COR-L47 (cell line): Measurements from ENCODE around the gene ANXA3.

Experiments used
- DNase-seq: peaks from one replicate; lab custom pipeline; 2025; lab: John Stamatoyannopoulos, UW

Gene ANXA3

DNA sequence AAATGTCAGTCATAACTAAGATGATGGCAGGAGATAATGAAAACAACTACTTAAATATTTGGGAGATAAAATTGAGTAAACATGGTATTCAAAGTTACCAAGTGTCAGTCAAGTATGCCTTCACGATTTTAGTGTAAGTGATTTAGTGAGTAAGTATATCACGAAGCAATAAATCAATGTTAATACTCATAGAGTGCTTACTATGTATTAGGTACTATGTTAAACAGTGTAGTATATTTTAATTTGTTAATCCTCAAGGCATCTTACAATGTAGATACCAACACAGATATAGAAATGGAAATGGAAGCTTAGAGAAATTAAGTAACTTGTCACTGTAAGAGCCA lies 59.6 kb downstream of the ANXA3 start:
- no peak for DNase-seq

- DNase-seq, result peak; percentile 60
Observed at GRCh38 chr4:78612398-78613178, 61.0 kb downstream of the ANXA3 start.

DNA sequence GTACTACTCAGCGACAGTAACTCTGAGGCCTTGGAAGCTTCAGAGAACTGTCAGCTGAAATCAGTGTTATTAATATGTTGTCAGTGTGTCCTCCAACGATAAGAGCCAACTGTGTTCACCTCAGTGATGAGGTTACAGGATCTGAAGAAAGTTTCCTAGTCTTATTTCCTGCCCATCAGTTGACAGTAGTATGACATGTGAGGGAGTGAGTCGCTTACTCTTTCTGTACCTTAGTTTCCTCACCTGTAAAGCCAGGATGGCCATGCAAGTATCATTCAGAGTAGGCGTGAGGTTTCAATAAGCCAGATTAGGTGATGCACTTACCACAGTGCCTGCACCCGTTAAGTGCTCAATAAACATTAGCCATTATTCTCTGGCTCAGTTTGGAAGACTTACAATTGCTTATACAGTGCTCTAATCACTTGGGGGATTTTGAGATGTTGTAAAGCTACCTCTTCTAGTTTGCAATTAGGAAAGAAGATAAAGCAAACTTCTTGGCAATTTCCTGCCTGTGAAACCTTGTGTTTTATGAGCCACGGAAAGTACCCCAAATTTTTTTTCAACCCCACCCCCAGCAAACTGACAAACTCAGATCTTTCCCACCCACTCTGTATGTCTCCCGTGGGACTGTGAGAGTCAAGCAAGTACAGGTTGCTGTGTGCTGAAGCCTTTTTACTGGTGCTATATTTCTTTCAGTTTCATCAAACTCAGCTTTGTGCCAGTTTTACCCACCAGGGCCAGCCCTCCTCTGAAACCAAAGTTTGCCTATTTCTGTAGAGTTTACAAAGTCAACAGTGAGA lies 62.2 kb downstream of the ANXA3 start:
- DNase-seq, result no peak

DNA sequence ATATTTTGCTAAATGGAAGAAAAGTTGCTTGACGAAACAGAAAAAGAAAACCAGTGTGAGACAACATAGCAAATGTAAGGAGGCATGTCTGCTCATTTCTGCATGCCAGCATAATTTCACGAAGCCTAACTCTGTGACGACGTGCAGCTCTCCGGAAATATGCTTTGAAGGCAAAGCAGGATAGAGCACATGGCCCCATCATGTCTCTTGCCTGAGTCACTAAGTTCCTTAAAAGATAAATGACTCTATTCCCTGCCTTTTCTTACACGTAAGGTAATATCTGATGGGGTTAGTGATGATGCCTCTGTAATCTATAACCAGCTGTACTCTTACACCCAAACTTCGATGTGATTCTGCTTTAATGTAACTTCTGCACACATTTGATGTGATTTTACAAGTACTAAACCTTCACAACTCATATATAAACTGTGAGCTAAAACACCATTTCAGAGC lies 64.5 kb downstream of the ANXA3 start:
- DNase-seq, result no peak

GRCh38 chr4:78618436-78618835 lies 66.9 kb downstream of the ANXA3 start:
- DNase-seq, result no peak

GRCh38 chr4:78621395-78621794 lies 69.8 kb downstream of the ANXA3 start:
- DNase-seq, result no peak

DNA sequence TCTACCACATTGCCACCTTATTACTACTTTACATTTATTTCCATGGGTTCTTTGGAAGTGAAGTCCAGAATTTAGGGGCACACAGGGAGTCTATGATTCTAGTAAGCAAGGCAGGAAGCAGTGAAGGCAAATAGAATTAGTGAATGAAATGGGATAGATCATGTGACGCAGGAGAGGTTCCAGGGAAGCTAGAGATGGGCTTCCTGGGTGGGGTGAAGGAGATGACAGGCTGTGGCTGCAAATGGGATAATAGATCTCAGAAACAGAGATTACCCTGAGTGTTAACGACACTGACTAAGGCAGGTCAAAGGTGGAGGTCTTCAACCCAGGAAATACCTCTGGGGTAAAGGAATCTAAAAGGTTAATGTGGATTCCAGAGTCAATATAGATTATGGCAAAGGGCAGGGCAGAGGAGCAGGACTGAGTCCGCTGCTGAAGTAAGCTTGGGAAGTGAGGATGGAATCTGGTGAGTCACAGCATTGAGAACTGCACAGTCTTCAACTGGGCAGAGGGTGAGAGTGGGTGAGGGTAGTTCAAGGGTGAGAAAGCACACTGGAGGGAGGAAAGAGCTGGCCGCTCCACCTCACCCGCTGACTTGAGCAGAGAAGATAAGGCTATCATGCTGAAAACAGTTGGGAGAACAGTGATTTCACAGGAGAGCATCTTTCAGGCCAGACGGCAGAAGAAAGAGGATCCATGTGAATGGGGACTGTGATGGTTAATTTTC lies 70.8 kb downstream of the ANXA3 start:
- DNase-seq, result no peak

DNA sequence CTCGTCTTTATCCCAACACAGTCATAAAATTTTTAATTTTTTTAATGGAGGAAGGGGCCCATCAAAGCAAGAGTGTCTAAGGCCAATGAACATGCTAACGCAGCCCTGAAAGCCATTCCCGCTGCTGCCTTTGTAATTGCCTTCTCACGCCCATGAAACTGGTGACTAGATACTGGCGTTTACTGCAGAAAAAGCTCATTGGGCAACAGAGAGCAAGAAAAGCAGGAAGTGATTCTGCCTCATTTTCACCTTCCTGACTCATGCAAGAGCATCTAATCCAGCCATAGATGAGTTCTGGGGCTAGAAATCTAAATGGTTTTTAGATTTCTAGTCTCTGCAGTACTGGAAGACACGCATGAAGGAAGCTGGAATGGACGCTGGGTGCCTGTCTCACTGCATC lies 72.5 kb downstream of the ANXA3 start:
- DNase-seq, result no peak

DNA sequence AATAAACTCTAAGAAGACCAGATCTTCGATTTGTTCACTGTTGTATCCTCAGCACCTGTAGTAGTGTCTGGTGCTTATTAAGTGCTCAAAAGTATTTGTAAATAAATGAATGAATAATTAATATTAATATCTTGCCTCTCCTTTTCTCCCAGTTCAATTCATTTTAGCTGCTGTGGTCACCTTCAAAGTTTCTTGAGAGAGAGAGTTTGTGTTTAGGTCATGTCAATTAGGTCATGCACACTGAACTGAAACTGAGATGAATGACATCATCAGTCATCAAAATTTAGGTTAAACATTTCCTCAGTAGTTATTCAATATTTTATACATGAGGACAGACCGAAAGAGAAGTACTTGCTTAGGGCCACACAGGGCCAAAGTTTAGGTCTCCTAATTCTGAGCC lies 73.5 kb downstream of the ANXA3 start:
- no peak for DNase-seq

- DNase-seq, result no peak
Observed at GRCh38 chr4:78627046-78627965, 75.7 kb downstream of the ANXA3 start.

DNA sequence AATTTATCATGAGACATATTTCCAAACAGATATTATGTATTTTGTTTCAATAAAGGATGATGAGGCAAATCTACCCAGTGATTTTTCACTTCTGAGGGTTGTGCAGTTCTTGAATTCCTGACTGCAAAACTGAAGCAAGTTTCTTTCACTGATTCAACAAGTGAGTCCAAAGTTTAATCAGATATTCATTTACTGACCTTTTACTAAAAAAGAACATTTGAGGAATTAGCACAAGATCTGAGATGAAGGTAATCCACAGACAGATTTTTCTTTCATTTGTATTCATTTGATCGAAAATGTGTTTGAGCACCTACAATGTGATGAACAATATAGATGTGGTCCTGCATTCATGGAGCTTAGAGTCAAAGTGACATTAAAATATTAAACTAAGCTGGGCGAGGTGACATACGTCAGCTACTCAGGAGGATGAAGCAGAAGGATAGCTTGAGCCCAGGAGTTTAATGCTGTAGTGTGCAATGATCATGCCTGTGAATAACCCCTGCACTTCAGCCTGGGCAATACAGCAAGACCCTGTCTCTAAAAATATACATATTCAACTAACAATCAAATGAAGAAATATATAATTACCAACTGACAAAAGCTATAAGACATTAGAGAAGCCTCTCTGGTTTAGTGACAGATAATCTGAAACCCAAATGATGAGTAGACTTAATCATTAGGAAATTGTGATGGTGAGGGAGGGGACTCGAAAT lies 76.6 kb downstream of the ANXA3 start:
- DNase-seq, result no peak

DNA sequence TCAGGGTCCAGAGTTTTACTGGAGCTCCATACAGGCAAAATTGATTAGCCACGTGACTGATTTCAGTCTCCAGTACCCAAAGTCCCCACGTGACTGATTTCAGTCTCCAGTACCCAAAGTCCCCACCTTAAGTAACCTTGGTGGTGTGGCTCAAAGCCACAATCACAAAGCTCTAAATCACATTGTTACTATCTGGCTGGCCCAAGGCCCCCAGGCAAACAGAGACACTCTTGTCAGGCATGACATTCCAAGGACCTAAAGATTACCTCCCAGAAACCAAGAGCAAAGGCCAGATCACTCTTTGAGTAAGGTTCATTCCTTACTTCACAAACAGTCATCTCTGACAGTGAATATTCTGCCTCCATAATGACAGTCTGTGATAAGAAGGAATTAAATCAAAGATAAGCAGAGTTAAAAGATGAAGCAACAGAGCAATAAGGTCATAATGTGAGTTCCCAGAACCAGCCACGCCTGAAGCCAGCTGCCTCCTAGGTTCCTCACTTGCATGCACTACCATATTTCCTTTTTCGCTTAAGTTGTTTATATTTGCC lies 78.5 kb downstream of the ANXA3 start:
- no peak for DNase-seq

DNA sequence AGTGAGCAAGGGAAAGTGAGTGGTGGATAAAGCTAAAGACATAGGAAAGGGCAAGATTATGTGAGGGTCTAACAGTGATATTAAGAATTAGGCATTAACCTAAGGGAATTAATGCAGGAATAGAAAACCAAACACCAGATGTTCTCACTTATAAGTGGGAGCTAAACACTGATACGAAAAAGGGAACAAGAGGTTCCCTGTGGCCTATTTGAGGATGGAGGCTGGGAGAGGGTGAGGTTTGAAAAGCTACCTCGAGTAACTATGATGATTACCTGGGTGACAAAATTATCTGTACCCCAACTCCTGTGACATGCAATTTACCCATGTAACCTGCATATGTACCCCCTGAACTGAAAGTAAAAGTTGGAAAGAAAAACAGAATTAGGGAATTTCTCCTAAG lies 79.0 kb downstream of the ANXA3 start:
- no peak for DNase-seq

DNA sequence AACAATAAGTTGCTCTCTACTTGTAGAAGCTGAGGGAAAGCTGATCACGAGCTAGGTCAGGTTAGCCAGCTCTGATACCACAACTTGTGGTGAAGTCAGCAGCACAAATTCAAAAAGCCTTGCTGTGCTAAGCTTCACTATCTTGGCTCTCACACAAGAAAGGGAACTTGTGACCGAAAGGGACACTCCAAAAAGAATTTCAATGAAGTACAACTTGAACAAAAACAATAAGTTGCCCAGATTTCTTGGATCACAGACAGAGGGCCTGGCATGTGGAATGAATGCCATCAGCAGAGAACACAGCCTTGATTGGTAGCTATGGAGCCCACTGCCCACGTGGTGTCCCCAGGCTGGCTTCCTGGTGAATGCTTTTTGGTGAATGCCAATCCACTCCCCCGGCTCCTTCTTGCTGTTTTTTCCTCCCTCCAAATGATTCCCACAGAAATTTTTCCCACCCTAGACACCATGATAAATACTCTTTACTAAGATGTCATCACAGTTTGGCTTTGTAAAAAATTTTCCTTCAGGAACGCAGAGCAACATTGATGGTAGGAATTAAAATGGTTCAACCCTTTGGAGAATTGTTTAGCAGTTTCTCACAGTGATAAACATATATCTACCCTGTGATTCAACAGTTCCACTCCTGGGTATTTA lies 82.6 kb downstream of the ANXA3 start:
- DNase-seq, result no peak

DNA sequence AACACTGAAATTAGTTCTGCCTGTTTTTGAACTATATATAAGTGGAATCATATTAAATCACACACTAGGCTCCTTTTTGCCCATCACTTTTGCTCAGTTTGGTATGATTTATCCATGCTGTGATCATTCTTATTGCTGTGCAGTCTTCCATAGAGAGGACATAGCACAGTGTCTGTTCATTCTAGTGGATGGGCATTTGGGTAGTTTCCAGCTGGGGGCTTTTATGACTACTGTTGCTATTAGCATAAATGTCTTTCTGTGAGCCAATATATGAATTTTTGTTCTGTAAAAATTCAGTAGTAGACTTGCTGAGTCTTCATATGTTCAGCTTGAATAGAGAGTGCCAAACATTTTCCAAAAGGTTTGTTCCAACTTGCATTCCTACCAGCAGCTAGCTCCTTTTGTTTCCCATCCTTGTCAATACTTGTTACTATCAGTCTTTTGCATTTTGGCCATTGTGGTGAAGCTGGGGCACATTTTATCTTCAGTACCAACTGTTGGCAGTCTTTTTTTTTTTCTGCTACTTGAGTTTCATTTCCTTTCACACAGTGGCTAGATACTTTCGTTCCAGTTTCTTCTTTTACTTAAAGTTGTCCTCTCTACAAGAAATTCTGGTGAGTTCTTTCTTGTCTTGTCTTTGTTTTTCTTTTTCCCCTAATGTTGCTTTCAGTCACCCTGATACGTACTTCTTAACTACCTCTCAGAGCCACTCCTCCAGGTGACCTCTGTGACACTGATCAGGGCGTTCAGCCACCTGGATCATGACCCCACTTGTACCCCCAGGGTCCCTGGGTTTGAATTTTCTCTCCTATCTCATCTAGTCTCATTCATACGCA lies 87.0 kb downstream of the ANXA3 start:
- no peak for DNase-seq

GRCh38 chr4:78640714-78641113 lies 89.1 kb downstream of the ANXA3 start:
- no peak for DNase-seq

DNA sequence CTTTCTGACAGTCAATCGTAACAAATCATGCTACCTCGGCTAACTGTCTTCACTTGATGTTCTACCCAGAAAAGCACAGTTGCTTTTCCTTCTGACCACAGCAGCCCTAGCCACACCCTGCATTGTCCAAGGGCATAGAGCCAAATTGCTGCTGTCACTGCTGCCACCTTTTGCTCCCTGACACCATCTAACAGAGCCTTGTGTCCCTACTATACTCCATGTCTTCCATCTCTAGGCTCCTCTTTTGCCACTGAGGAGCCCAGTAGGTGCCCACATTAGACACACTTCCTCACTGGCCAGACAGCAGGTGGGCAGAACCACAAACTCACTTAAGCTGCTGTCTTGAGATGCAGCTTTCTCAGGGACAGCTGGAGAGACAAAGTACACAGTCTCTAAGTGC lies 91.4 kb downstream of the ANXA3 start:
- no peak for DNase-seq

DNA sequence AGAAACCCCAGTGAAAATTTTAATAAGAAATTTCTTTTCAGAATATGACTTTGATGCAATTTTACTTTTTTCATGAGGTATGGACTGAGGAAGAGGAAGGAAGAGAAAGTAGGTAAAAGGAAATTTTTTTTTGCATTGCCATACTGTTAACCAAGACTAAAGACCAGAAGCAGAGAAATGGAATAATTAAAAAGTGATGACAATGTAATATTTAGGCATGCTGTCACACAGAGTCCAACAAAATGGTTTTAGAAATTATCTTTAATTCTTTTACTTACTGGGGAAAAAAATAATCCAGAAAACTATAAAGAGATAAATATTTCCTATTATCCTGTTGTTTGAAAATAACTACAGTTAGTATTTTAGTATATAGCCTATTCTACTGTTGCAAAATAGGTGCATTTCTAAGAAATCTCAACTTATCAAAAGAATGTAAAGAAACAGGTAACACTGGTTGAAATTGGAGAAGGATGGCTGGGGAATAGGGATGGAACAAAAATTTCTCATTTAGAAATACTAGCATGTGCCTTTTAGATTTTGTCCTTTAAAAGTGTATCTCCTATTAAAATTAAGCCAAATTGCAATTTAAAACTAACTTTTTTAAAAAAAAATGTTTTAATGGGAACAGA lies 92.6 kb downstream of the ANXA3 start:
- DNase-seq, result no peak
